ENCODE data around the gene PLRG1.
"Not testable (repeated sequence)": the region's sequence is repeated elsewhere in the genome, so short reads cannot be mapped to it uniquely, and the experiment has no call there.

Gene PLRG1

DNA sequence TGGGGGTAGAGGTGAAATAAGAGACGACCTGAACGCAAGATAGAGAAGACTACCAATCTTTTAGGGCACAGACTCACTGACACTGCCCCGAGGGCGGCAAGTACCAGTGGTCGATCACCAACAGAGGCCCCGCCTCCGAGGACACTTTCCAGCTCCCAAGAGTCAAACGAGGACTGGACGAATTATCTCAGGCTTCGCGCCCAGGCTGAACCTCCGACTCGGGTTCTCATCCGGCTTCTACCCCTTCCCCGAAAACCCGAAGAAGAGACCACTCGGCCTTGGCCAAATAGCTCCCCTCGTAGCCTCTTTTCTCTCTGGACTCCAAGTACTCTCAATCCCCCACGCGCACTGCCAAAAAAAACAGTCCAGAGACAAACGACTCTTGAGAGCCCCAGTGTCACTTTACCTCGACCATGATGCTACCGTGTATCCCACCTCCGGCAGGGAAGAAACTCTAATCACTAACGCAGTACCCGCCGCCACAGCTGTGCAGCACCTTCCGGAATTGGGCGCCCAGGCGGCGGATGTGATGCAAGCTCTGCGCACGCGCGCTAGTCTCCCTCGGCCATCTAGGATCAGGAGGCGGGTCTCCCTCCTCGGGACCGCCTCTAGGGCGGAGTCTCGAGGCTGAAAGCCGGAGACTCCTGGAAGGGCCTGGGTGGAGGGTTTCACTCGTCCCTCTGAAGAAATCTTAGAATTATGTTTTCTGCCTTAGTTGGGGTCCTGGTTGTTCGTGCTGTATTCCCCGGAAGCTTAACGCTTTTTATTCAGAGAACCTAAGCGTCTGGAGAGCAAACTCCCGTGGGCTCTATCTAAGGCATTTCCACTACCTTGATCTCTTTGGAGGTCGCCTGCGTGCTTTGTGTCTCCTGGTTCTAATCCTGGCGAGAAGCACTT, at the start of gene PLRG1:
TSS of gene PLRG1 (minus strand) at position 507 of the 897 bp plus-strand sequence. CDS start at position 415, 92 bp downstream.
- peak; percentile 97 for DNase-seq

DNA sequence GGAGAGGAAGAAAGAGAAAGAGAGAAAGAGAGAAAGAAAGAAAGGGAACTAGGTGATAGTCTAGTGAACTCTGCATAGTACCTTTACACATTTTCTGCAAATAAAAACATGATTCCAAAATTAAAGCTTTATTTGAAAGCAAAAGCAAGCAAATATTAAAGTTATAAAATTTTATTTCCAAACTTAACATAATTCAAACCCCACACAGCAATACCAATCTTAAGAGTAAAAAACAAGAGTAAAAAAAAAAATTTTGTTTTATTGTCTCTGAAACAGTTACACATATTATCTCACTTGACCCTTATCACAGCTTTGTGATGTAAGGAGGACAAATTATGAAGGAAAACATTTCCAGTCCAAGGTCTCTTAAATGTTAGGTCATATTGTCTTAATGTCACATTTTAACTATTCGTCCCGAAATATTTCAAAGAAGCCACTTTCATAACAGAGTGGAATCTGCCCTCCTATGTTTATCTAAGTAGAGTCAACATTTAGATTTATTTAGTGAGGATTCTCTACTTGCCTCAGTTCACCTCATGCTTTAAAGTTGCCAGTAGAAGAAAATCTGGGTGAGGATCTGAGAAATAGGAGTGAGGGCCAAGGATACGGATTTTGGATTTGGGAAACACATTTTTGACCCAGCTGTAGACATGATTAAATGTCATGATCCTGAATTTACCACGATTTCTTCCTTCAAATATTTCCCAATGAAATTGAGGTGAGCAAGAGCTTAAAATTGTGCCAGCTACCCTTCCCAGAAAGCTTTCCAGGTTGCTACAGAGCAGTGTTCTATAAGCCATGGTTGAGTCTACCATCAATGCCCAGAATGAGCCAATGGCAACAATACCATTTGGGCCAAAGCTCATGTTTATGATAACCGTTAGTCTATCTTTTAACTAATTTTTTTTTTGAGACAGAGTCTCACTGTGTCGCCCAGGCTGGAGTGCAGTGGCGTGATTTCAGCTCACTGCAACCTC, 47.9 kb upstream of the PLRG1 start:
- DNase-seq, result no peak

DNA sequence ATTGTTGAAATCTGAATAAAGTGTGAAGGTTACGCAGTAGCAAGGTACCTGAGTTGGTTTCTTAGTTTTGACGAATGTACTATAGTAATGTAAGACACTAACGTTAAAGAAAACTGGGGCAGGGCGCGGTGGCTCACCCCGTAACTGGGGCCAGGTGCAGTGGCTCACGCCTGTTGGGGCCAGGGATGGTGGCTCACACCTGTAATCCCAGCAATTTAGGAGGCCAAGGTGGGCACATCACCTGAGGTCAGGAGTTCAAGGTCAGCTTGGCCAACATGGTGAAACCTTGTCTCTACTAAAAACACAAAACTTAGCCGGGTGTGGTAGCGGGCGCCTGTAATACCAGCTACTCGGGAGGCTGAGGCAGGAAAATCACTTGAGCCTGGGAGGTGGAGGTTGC, 47.1 kb upstream of the PLRG1 start:
- not testable (repeated sequence) for DNase-seq

DNA sequence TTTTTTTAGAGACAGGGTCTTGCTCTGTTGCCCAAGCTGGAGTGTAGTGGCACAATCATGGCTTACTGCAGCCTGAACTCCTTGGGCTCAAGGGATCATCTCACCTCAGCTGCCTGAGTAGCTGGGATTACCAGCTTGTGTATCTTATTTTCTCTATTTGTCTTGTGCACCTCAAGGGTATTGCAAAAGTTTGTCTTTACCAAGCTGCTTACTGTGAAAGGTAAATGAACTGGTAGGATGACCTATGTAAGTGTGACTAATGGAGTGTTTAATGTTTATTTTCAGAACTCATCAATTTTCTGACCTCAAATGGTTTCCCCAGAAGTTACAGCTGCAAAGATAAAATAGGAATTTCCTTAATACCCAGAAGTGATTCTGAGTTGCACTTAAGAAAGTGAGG, 45.6 kb upstream of the PLRG1 start:
- DNase-seq, result no peak

DNA sequence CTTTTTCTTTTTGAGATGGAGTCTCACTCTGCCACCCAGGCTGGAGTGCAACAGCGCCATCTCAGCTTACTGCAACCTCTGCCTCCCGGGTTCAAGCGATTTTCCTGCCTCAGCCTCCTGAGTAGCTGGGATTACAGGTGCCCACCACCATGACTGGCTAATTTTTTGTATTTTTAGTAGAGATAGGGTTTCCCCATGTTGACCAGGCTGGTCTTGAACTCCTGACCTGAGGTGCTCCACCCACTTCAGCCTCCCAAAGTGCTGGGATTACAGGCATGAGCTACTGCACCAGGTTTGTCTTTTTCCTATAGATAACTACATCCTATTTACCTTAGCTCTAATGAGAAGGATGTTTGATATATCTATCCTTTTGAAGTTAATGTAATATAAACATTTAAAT, 44.1 kb upstream of the PLRG1 start:
- not testable (repeated sequence) for DNase-seq

DNA sequence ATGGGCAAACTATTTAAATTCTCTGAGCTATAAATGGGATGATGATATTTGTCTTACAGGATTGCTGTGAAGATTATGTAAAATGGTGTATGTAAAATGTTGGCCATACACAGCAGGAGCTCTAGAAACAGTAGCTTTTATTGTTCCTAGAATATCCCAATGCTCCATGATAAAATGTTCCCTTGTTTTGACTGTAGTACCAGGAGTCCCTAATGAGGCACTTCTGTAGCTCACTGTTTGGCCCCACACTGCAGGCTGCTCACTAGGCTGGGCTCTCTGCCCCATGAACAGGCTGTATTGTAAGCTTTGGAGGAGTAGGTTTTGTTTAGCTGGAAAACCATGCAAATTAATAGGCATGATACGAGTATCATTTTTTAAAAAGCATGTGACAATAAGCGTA, 43.7 kb upstream of the PLRG1 start:
- DNase-seq, result no peak

DNA sequence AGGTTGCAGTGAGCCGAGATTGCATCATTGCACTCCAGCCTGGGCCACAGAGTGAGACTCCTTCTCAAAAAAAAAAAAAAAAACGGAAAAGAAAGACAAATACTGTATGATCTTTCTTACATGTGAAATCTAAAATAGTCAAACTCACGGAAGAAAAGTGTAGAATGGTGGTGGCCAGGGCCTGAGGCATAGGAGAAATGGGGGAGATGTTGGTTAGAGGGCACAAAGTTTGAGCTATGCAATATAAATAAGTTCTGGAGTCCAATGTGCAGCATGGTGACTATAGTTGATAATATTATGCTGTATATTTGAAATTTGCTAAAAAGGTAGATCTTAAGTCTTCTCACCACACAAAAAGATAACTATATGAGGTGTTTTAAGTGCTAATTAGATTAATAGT, 41.7 kb upstream of the PLRG1 start:
- no peak for DNase-seq

DNA sequence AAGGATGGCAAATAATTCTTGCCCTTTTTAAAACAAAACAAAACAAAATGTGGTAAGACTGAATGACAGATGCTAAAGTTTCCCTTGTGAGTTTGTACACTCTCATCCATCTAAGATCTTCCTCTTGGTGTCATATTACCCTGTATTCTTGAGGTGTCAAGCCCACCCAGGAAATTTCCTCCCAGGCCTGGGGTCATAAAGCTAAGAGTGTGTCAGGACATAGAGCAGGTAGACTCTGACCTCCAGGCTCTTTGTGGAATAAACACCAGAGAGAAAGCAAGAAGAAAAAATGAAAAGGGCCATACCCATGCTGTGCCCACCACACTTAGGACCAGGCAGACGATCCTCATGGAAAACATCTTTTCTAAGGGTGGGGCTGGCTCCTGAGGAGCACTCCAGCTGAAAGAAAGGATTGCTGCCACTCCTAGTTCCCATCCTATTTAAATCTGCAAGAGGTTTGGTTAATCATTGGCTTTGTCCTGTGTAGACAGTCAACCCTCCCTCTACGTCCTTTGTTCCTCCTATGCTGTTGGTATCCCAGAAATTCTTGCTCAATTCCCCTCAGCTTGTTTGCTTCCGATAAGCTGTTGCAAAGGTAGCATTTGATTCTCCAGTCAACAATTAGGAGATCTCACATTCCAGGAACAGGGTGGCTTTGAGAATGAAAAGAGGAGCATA, 40.3 kb upstream of the PLRG1 start, which contains the start of gene FGA:
TSS of gene FGA (minus strand) at position 414 of the 678 bp plus-strand sequence. CDS start at position 359, 55 bp downstream.
- DNase-seq, result no peak

DNA sequence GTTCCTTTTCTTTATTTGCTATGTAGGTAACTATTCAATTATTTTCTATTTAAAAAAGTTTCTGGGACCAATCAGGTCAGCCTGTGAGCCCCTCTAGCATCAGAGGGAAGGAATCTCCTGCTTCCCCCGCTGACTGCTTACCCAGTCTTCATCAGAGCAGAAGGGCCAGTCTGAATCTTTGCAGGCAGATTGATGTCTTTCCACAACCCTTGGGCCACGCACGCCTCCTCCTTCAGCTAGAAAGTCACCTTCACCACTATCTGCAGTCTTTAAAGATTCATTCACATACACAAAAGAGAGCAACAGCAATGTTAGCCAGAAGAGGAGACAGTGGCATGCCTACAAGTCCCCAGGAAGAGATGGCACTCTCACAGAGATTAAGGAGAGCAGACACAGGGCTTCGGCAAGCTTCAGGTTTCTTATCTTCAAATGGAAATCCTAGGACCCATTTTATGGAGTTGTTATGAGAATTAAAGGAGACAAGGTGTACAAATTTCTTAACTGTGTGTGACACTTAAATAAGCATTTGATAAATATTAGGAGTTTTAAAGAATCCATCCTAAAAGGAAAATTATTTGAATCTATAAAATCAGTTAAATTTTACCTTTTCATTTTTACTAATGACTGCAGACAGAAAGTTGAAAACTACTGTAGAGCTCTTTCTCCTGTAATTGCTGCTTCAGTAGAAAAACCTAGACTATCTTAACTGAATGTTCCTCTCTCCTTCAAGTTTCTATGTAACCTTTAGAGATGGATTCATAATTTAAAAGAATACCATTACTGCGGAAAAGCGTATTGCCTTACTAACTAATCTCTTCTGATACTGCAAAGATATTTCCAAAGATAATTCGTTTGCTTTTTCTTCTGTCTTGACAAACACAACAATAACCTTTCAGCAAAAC, 39.3 kb upstream of the PLRG1 start:
- no peak for DNase-seq

DNA sequence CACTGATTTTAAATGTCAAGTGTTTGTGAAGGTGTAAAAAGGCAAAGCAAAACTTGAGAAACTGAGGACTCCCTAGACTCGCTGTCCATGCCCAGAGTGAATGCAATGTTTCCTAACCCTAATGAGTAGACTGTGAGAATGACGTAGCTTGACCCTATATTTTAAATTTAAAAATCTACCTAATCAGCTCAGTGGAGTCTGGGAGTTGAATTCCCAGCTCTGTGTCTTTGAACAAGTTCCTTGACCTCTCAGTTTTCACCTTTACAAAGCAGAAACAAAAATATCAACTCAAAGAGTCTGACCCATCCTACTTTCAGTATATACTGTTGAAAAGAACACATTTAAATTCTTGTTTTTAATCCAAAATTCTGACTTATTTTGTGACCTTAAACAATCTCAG, 38.0 kb upstream of the PLRG1 start:
- no peak for DNase-seq

DNA sequence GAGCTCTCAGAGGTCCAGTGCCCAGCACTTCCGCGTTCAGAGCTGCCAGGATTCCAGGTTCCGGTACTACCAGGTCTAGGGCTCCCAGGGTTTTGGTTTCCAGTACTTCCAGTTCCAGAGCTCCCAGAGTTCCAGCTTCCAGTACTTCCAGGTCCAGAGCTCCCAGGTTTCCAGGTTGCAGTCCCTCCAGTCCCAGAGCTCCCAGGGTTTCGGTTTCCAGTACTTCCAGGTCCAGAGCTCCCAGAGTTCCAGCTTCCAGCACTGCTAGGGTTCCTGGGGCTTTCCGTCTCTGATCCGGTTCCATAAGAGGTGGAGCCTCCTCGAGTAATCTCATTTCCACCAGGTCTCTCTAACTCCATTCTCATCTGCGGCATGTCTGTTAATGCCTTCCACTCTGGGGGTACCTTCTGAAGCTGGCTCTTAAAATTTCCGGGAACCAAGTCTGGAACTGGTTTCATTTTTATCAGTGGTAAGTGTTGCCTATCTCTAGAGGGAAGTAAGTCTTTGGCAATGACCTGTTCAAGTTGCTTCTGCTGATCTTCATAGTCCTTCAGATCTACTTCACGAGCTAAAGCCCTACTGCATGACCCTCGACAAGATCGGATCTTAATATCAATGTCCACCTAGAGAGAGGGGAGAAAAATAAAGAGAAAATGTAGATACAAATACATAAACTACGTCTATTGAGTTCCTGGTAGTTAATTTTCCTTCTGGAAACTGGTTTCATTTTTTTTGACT, 36.3 kb upstream of the PLRG1 start:
- DNase-seq, result no peak

DNA sequence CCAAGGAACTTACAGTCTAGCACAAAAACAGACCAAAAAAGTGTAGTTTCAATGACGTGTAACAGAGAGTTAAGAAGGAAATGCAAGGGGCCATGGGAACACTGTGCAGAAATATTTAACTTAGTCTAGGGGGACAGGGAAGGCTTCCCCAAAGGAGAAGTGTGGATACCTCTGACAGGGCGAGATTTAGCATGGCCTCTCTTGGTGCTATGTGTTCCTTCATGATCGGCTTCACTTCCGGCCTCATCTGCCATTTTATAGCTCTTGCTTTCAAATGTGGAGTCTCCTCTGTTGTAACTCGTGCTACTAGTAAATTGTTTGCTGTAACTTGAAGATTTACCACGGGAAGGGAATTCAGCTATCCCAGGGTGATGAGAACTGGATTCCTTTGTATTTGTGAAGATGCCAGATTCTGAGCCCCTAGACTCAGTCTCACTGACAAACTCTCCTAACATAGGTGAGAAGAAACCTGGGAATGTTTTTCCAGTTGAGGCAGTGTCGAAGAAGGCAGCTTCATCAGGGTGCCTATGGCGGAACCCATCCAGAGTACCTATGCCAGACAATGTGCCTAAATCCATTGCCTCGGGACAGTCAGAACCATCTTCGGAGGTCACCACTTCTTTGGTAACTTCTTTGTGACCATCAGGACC, 35.3 kb upstream of the PLRG1 start:
- no peak for DNase-seq

DNA sequence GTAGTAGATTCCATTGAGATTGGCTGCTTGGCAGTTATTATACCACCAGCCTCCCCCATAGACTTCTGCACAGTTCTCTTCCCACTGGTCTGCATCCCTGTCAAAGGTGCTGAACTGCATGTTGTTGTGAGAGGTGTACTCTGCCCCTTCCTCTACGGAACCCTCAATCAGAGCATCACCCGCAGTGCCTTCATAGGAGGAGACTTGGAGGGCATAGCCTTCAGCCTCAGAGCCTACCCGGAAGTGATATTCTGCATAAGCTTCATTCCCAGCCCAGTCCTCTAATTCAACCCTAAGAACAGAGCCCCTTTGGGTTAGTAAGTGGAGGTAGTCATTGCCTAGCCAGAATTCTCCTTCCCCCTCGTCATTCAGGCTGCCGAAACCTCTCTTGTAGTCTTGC, 34.1 kb upstream of the PLRG1 start:
- no peak for DNase-seq

DNA sequence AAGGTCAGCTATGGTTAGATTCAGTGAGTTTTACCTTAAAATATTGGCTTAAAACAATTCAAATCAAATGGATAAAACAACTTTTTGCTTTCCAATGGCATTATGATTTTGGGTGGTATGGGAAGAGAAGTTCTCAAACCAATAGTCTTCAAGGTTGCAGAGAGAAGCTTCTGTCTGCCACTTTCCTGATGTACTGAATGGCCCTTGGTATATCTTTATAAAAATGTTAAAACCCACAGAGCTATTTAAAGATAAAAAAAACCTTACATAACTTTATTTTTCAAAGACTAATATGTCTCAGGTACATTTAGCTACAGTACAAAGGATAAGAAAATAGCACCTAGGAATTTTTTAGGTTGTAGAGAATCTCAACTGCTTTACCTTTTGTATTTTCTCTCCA, 33.5 kb upstream of the PLRG1 start:
- DNase-seq, result no peak

DNA sequence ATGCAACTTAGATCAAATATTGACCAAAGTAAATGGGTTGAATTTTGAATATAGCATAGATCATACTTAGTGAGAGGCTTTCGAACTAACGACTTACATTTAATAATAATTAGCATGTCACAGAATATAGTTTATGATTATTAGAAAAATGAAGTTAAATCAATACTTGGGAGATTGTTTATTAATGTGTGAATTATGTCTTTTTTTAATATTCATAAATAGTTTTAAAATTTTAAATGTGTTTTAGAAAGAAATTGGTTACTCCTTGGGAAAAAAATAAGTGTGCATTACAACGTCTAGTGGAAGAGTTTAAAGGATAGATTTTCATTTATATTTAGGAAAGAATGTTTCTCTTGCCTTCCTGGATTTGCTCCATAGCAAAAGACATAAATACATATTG, 33.0 kb upstream of the PLRG1 start:
- DNase-seq, result no peak

DNA sequence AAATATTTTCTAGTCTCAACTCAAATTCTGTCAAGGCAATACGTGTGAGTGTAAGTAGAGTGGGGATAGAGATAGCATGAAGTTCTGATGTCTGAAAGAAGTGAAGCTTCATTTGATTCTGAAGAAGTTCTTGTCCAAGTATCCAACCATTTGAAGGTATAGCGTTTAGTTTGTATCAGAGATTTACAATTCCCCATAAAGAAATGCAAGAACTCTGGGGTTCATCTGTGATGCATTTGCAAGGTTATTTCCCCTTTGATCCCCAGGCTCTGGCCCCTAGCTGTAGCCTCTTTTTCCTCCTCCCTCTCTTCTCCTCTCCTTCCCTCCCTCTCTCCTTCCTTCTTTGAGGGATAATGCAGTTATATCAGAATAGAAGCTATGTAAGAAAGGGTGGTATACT, 32.5 kb upstream of the PLRG1 start:
- DNase-seq, result no peak

DNA sequence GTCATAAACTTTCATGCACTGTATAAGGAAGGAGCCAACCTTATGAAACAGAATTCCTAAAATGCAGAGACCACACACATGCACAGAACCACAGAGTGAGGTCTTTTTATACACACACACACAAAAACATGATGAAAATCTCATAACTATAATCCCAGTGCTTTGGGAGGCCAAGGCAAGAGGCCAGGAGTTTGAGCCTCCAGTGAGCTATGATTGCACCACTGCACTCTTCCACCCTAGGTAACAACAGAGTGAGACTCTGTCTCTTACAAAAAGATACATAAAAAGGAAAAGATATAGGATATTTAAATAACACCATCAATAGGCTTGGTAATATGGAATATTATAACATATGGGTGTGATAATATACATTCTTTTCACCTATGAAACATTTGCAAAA, 29.7 kb upstream of the PLRG1 start:
- DNase-seq, result no peak

DNA sequence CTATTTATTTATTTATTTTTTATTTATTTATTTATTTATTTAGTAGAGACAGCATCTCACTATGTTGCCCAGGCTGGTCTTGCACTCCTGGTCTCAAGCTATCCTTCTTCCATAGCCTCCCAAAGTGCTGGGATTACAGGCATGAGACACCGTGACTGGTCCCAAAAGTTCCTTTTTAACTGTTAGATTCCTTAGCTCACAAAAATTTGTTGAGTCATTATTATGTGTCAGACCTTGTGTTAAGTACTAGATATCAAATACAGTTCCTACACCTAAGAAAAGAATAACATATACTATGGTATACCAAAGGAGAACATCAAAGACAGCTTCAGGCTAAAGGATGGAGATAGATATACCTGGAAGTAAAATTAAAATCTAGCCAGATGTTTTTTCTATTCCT, 28.7 kb upstream of the PLRG1 start:
- no peak for DNase-seq

DNA sequence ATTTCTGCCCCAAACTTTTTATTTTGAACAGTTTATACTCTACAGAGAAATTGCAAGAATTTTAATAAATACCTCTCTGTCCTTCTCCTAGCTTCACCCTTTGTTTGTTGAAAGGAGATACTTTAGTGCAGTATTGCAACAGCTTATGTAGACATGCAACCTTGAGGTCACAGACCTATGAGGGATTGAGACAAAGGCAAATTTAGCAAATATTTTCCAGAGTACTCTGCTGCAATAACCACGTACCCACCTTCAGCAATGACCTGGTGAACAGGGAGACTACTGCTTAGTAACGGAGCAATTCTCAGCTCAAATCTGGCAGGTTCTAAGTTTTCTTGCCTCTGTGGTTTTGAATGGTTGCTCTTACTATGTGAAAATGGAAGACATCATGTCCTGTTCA, 27.1 kb upstream of the PLRG1 start:
- no peak for DNase-seq

DNA sequence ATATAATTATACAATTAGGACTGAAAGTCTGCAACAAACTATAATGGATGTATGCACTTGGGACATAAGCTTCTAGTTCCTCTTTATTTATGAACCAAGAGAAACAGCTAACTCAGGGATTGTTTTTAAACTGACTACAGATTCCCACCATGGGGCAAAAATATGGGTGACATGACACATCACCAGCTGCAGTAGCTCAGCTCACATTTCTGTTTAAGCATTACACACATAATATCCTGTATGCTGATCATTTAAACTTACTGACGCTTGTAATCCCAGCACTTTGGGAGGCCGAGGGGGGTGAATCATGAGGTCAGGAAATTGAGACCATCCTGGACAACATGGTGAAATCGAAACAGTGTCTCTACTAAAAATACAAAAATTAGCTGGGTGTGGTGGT, 24.1 kb upstream of the PLRG1 start:
- no peak for DNase-seq

Measured in NCI-H82 (cell line).